PC-3 (cell line): ENCODE measurements around the gene MTHFR. TPM values are rescaled to one million over a fixed set of nuclear protein-coding genes. Genes with fewer than 3 reads are reported as not detected.

ENCODE experiments used
- ATAC-seq: fragments of 200-7000 bp; cut with Tn5 transposase; 2 replicates; pipeline ENCODE4 v1.9.1; 2020; ENCODE audit warnings: mild to moderate bottlenecking, moderate library complexity
- BruUV-seq: library from RNA; stranded (reverse); fragments of 400-500 nt; replicated peaks from 2 replicates; lab custom pipeline; 2021; lab: Mats Ljungman, UMichigan
- CTCF ChIA-PET: fragments of 300-600 bp; sonication (Branson Sonifier 250); formaldehyde crosslinking; loops from one replicate; lab custom pipeline; 2022; ENCODE audit warnings: antibody characterized with exemption; lab: Charles Lee
- POLR2A ChIA-PET: fragments of 300-600 bp; sonication (Branson Sonifier 250); formaldehyde crosslinking; loops from one replicate; lab custom pipeline; 2022; ENCODE audit warnings: antibody characterized with exemption; ENCODE audit not compliant: unreplicated experiment; lab: Charles Lee
- DNase-seq: peaks from one replicate; pipeline ENCODE4 v3.0.0-alpha.2; 2015
- H2AFZ ChIP-seq: fragments of 300-600 bp; sonication (generic); 2 replicates; pipeline ENCODE4 v1.6.0; 2016; ENCODE audit warnings: antibody characterized with exemption, low read length
- H3F3A ChIP-seq: fragments of 300-600 bp; sonication (generic); one replicate; pipeline ENCODE4 v1.6.0; 2017; ENCODE audit warnings: antibody characterized with exemption, low read length, control low read depth, mild to moderate bottlenecking; ENCODE audit not compliant: unreplicated experiment
- H3K27ac ChIP-seq: fragments of 300-600 bp; sonication (generic); 2 replicates; pipeline ENCODE4 v1.5.1; 2016; ENCODE audit warnings: mild to moderate bottlenecking, low read length
- H3K27me3 ChIP-seq: fragments of 300-600 bp; sonication (generic); 2 replicates; pipeline ENCODE4 v1.6.1; 2016; ENCODE audit warnings: low read length, mixed read lengths
- H3K36me3 ChIP-seq: fragments of 300-600 bp; sonication (generic); 2 replicates; pipeline ENCODE4 v1.6.1; 2016; ENCODE audit warnings: low read depth, mixed run types, low read length, mixed read lengths
- H3K4me1 ChIP-seq: fragments of 300-600 bp; sonication (generic); 2 replicates; pipeline ENCODE4 v1.5.1; 2016; ENCODE audit warnings: low read length; ENCODE audit not compliant: insufficient read depth
- H3K4me2 ChIP-seq: fragments of 300-600 bp; sonication (generic); 2 replicates; pipeline ENCODE4 v1.6.0; 2016; ENCODE audit warnings: low read length
- H3K4me3 ChIP-seq: fragments of 300-600 bp; sonication (generic); 2 replicates; pipeline ENCODE4 v1.5.1; 2016; ENCODE audit warnings: mild to moderate bottlenecking, low read length, mixed read lengths
- H3K79me2 ChIP-seq: fragments of 300-600 bp; sonication (generic); 2 replicates; pipeline ENCODE4 v1.6.1; 2017; ENCODE audit warnings: low read length, mixed read lengths
- H3K9ac ChIP-seq: fragments of 300-600 bp; sonication (generic); 2 replicates; pipeline ENCODE4 v1.6.0; 2016; ENCODE audit warnings: mild to moderate bottlenecking, low read length
- H3K9me2 ChIP-seq: fragments of 300-600 bp; sonication (generic); replicated peaks from 2 replicates; pipeline ENCODE4 v1.6.1; 2016; ENCODE audit warnings: mixed run types, low read length, mixed read lengths
- H3K9me3 ChIP-seq: fragments of 300-600 bp; sonication (generic); 2 replicates; pipeline ENCODE4 v1.6.1; 2016; ENCODE audit warnings: low read length, mixed read lengths
- H4K20me1 ChIP-seq: fragments of 300-600 bp; sonication (generic); 2 replicates; pipeline ENCODE4 v1.6.1; 2016; ENCODE audit warnings: low read length, mixed read lengths
- CTCF ChIP-seq: fragments of 300-600 bp; sonication (generic); conservative IDR thresholded peaks from 2 replicates; pipeline ENCODE4 v1.5.1; 2017; ENCODE audit warnings: antibody characterized with exemption, low read depth, mild to moderate bottlenecking, low read length
- EZH2 ChIP-seq: fragments of 300-600 bp; sonication (generic); IDR thresholded peaks from one replicate; pipeline ENCODE4 v1.6.1; 2017; ENCODE audit warnings: antibody characterized with exemption, mild to moderate bottlenecking, low read length; ENCODE audit not compliant: unreplicated experiment
- EZH2phosphoT487 ChIP-seq: fragments of 300-600 bp; sonication (generic); IDR thresholded peaks from 2 replicates; pipeline ENCODE4 v1.6.1; 2018; ENCODE audit warnings: mild to moderate bottlenecking, antibody characterized with exemption, low read length, borderline replicate concordance
- intact Hi-C: fragments of 100-400 bp; cut with micrococcal nuclease; formaldehyde crosslinking; loops from 2 replicates; pipeline ENCODE4 v1.9.0; 2023
- total RNA-seq: library from RNA; depleted of rRNA; stranded (reverse); fragments of >200 nt; gene quantifications from 2 replicates; pipeline ENCODE4 v1.2.3, GENCODE V29; 2014

Gene MTHFR
- total RNA-seq, 1 experiment from 2014 or later = 13.2 TPM

- Histone ChIP-seq H3K9ac (no peak overlapping the region), H3K27me3 (no peaks in the 10 kb centered on the region), H4K20me1 (no peaks in the 10 kb centered on the region), H3F3A (peaks cover 4% of the 10 kb centered on the region), H3K4me2 (no peak overlapping the region), H3K4me1 (peaks cover 21% of the 10 kb centered on the region), H3K9me2 (no peaks in the 10 kb centered on the region), H3K4me3 (no peak overlapping the region), H3K79me2 (peaks cover 5% of the 10 kb centered on the region), H3K27ac (no peak overlapping the region), H3K36me3 (no peaks in the 10 kb centered on the region), H3K9me3 (no peaks in the 10 kb centered on the region), H2AFZ (no peak overlapping the region)
- ATAC-seq (no peak), DNase-seq (no peak)
- ChIA-PET CTCF (no interaction called here), POLR2A (interaction anchor here (0.5 to 0.6 kb wide), 2 partner anchors 18 to 166 kb away, joined by 3 to 17 read pairs; no protein-coding TSS in a partner anchor)
- no TSS peak for BruUV-seq
- intact Hi-C loops = no loop called here
- TF ChIP-seq EZH2 (no peak), CTCF (no peak), EZH2phosphoT487 (no peak)
Observed at GRCh38 chr1:11741919-11742558, 63.7 kb downstream of the MTHFR start.

DNA sequence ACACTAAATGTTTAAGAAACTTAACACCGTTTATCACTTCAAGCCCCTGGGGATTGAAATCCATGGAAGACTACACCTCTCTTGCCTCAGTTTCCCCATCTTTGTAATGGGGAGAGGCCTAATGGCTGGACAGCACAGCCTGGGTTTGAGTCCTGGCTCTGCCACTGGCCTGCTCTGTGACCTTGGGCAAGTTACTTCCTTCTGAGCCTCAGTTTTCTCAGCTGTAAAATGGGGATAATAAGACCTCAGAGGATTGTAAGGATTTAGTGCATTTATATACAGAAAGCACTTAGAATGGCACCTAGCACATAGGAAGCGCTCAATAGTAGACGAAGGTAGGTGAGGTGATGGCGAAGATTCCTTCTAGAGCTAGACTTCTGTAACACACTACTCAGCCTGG lies 64.3 kb downstream of the MTHFR start:
- ChIA-PET CTCF (no interaction called here), POLR2A (interaction anchor here (0.6 kb wide), 1 partner anchor 167 kb away, joined by 3 read pairs; no protein-coding TSS in a partner anchor)
- intact Hi-C loops = no loop called here

More for the DNA sequence above, 64.3 kb downstream of the MTHFR start:
- H3K4me2 ChIP-seq = no peak overlapping the region
- H3F3A ChIP-seq = peaks cover 4% of the 10 kb centered on the region
- peaks cover 5% of the 10 kb centered on the region for H3K79me2 ChIP-seq
- H3K4me3 ChIP-seq = no peak overlapping the region
- no peaks in the 10 kb centered on the region for H3K9me3 ChIP-seq
- H4K20me1 ChIP-seq = no peaks in the 10 kb centered on the region
- no TSS peak for BruUV-seq
- no peak for ATAC-seq
- no peak overlapping the region for H3K9ac ChIP-seq
- H3K36me3 ChIP-seq = no peaks in the 10 kb centered on the region
- H3K27me3 ChIP-seq = no peaks in the 10 kb centered on the region
- H3K27ac ChIP-seq = no peak overlapping the region
- no peak for TF ChIP-seq EZH2phosphoT487
- no peak for TF ChIP-seq CTCF
- no peak for TF ChIP-seq EZH2
- H3K9me2 ChIP-seq = no peaks in the 10 kb centered on the region
- H3K4me1 ChIP-seq = peaks cover 20% of the 10 kb centered on the region
- no peak for DNase-seq
- no peak overlapping the region for H2AFZ ChIP-seq
